Coronary artery (tissue), 2 donors: Measurements from ENCODE around the gene NR5A2.

ENCODE experiments used
- DNase-seq: peaks from one replicate; pipeline ENCODE4 v3.0.0-alpha.2; 2017; ENCODE audit warnings: low spot score
- H3K27ac ChIP-seq, 2 donors: fragments of 200-600 bp; sonication (generic); one replicate each; pipeline ENCODE4 v1.5.1; 2016 to 2019
- H3K4me3 ChIP-seq: fragments of 200-600 bp; sonication (generic); 2 replicates; pipeline ENCODE4 v1.5.1; 2016; ENCODE audit warnings: mild to moderate bottlenecking, moderate library complexity
- TF ChIP-seq, protein P1 (sequence below): fragments of 200-600 bp; sonication (generic); IDR thresholded peaks from one replicate; pipeline ENCODE4 v1.5.1; 2019; ENCODE audit warnings: antibody characterized with exemption

The NR5A2 gene

DNA sequence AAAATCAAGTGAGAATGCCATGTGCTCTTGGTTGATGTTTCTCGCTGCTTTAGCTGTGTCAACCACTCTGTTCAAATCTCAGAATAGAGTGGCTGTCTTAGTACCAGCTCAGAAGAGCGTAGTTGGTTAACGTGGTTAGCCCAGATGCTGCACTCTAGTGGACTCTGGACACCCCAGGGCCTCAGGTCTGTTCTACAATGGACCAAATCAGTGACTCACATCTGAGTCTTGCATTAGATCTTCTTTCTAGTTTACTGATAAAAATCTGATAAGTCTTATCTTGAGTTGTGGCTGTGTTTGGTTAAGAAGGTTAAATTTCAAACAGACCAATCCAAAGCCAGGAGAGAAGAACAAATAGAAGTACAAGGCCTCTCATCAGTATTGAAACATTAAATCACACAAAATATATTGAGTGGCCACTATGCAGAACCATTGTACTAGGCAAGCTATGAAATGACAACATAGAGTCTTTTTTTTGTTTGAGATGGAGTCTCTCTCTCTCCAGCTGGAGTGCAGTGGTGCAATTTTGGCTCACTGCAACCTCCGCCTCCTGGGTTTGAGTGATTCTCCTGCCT lies 104.1 kb downstream of the NR5A2 start:
- DNase-seq: no peak
- Histone ChIP-seq H3K27ac (no peak overlapping the region), H3K4me3 (no peak overlapping the region)
- TF ChIP-seq, protein P1, sequence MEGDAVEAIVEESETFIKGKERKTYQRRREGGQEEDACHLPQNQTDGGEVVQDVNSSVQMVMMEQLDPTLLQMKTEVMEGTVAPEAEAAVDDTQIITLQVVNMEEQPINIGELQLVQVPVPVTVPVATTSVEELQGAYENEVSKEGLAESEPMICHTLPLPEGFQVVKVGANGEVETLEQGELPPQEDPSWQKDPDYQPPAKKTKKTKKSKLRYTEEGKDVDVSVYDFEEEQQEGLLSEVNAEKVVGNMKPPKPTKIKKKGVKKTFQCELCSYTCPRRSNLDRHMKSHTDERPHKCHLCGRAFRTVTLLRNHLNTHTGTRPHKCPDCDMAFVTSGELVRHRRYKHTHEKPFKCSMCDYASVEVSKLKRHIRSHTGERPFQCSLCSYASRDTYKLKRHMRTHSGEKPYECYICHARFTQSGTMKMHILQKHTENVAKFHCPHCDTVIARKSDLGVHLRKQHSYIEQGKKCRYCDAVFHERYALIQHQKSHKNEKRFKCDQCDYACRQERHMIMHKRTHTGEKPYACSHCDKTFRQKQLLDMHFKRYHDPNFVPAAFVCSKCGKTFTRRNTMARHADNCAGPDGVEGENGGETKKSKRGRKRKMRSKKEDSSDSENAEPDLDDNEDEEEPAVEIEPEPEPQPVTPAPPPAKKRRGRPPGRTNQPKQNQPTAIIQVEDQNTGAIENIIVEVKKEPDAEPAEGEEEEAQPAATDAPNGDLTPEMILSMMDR: no peak

DNA sequence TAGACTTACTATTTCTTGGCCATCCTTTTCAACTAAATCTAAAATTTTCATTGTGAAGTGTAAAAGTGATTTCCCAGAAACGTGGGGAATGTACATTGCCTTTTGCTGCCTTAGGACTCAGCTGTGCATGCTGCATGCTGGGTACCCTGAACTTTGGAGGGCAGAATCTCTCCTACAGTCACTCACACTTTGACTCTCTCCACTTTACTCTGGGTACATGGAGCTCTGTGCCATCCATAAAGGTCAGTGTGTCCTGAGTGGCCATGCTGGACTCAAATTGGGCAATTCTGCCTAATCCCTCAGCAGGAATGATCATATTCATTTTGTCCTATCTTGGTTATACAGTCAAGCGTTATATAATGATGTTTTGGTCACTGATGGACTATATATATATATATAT lies 105.6 kb downstream of the NR5A2 start:
- no peak overlapping the region for H3K4me3 ChIP-seq
- no peak overlapping the region for H3K27ac ChIP-seq
- TF ChIP-seq, protein P1: no peak
- DNase-seq: no peak

DNA sequence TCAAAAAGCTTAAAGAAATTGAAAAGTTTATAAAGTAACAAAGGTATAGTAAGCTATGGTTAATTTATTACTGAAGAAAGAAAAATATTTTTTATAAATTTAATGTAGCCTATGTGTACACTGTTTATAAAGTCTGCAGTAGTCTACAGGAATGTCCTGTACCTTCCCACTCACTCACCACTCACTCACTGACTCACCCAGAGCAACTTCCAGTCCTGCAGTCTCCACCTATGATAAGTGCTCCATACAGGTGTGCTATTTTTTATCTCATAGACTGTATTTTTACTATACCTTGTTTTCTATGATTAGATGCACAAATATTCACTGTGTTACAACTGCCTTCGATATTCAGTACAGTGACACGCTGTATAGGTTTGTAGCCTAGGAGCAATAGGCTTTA lies 106.6 kb downstream of the NR5A2 start:
- no peak for DNase-seq
- no peak overlapping the region for H3K27ac ChIP-seq
- TF ChIP-seq, protein P1: no peak
- no peak overlapping the region for H3K4me3 ChIP-seq

DNA sequence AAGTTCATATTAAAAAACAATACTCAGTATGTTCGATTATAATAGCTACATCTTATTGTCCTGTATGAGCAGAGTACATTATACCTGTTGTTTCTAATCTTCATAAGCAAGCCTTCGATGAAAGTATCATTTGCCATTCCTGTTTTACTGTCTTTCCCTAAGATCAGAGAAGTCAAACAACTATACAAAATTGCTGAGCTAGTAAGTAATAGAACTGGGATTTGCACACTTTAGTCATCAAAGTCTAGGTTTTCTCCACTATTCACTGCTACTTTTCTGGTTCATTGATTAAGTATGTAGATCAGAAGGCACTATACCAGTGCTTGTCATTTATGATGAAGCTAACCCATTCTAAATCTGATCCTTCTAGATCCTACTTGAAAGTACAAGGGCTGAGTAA lies 108.9 kb downstream of the NR5A2 start:
- no peak for DNase-seq
- no peak overlapping the region for H3K27ac ChIP-seq
- no peak overlapping the region for H3K4me3 ChIP-seq
- TF ChIP-seq, protein P1: no peak

DNA sequence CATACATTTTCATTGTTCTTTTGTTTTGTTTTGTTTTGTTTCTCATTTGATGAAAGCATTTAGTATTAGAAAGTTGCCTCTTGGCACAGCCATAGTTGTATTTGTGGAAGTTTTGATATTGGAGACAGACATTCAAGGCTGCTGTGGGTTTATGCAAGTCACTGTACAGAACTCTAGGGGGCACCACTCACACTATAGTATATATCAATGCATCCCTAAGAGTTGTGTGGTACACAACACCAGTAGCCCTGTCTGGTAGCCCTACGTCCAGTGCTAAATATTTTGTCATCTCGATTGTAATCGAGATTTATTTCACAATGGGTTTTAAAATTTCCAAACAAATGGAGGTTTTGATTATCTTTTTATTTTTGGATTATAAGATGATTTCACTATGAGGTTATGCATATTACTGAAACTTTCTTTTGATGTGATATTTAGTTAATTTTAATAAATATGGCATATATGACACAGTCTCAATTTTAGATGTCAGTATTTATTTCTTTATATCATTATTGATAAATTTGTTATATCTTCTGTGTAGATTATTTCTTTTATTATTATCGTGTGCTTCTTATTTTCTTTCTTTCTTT lies 112.2 kb downstream of the NR5A2 start:
- DNase-seq: no peak
- Histone ChIP-seq H3K27ac (no peak overlapping the region), H3K4me3 (no peak overlapping the region)
- TF ChIP-seq, protein P1: no peak

DNA sequence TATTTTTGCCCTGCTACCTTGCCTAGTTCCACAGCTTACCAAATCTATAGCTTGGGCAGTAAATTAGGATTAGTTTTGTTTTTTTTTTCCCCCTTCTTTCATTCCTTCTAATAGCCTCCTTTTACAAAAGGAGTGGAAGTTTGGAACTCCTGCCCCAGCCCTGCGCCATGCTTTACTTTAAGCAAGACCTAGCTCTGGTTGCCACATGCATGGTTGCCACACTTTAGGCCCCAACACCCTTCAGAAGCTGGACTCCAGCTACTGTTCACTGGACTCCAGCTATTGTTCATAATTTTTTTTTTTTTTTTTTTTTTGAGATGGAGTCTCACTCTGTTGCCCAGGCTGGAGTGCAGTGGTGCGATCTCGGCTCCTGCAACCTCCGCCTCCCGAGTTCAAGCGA lies 115.8 kb downstream of the NR5A2 start:
- no peak overlapping the region for H3K27ac ChIP-seq
- TF ChIP-seq, protein P1: no peak
- no peak for DNase-seq
- H3K4me3 ChIP-seq: no peak overlapping the region

DNA sequence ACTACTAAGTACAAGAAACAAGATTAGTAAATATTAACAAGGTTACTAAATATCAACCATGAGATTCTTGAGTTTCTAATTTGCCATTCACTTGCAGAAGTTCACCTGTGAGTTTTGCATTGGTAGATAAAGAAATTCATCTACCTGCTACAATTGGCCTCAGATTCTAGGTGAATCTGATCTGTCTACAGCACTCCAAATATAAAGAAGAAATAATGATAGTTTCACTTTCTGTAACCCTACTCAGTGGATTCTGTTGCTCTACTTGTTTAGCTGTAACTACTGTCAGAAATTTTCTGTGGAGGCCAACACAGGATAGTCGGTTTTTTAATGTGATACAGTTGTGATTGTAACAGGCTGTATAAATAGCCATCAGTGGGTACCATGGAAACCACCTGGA lies 118.6 kb downstream of the NR5A2 start:
- TF ChIP-seq, protein P1: no peak
- H3K27ac ChIP-seq: no peak overlapping the region
- H3K4me3 ChIP-seq: no peak overlapping the region
- DNase-seq: no peak
